ENCODE measurements around the gene TPSAB1.
"Not testable (repeated sequence)": the region's sequence is repeated elsewhere in the genome, so short reads cannot be mapped to it uniquely, and the experiment has no call there.

DNA sequence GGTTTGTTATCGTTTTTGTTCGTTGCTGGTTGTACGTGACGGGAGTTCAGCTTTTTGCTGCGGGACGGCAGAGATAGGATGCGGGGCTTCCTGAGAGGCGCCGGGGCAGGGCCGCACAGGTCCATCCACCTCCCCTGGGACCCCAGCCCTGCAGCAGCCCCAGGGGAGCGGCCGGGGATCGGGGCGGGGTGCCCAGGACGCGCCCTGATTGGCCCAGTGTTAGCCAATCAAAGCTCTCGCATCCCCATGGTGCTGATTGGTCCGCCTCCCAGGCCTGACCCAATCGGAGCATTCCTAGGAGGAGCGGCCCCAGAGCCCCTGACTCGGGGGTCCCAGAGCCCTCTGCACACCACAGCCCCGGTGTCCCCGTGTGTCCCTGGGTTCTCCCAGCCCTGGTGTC lies 1.6 kb upstream of the TPSAB1 start:
- not testable (repeated sequence) for TF ChIP-seq ARNTL (CRISPR knock-in tag; IDR thresholded peaks at IDR 0.05; ENCODE audit: borderline replicate concordance, low read depth); TOX (CRISPR knock-in tag; IDR thresholded peaks at IDR 0.05; ENCODE audit: borderline replicate concordance)

Measured in SK-N-SH treated with all-trans-retinoic acid at 6 μM for 48 hours (cell line).